Measurements from ENCODE around the gene PEG3.
"Not testable (repeated sequence)": the region's sequence is repeated elsewhere in the genome, so short reads cannot be mapped to it uniquely, and the experiment has no call there.

The PEG3 gene

DNA sequence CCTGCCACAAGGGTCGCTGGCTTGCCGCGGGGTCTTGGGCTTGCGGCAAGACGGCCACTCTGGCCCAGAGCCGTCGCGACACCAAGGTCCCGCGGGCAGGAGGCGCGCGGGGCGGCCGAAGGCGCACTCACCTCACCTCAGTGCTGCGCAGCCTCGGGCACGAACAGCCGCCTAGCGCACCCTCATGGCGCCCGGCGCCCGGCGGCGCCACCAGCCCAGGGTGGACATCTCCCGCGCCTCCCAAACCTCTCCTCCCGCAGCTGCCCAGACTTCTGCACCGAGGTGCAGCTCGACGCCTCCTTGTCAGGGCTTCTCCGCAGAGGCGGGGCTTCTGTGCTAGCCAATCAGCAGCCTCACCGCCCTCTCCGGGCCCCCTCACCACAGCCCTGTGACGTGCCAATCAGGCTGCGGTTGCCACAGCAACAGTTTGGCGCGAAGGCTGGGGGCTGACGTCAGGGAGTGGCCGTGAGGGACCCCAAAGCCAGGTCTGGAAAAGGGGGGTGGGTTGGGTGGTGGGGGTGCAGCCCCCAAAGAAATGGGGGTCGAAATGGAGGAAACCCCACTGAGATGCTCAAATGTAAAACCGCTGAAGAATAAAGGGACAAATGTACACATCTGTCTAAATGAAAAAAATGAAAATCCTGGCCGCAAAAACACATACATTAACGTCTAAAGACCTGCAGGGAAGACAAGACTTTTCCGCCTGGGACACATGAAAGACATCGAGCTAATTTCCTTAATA is at the start of gene PEG3, which contains the start of gene ZIM2:
Gene PEG3, minus strand, starts transcription at position 276 of the 742 bp plus-strand sequence. CDS start 16,071 bp downstream, outside the sequence.
Gene ZIM2, minus strand, starts transcription at position 276 of the 742 bp plus-strand sequence. CDS start 16,449 bp downstream, outside the sequence.
- no peak for DNase-seq

DNA sequence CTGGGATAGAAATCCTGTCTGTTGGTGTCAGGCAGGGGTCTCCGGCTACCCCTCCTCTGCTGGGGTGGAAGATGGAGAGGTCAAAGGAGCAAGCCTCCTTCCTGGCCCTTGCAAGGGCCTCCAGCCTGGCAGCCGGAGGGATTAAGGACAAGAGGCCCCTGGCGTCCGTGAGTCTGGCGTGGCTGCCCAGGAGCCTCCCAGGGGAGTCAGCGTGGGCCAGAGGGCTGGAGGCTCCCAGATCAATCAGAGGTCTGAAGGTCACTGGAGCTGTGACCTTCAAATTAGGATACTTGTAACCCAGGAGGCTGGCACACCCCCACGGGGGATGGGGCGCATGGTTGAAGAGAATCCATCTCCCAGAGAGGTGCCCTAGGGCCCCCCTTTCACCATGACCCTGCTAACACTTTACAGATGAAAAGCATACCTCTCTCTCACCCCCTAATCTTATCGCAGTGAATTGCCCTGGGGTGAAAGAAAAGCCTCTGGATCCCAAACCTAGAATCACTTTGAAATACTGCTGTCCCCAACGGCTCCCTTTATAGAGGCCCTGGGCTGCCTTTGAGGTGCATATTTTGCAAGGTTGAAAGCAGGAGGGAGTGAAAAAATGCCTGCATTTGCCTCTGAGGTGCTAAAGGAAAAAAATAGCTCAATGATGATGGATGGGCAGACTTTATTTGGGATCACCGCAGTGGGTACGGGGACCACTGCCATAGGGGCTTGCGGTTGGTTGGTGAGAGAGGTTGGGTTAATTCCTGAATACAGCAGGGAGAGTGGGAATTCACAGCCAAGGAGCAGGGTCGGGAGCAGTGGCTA is 44.9 kb upstream of the PEG3 start:
- no peak for DNase-seq

DNA sequence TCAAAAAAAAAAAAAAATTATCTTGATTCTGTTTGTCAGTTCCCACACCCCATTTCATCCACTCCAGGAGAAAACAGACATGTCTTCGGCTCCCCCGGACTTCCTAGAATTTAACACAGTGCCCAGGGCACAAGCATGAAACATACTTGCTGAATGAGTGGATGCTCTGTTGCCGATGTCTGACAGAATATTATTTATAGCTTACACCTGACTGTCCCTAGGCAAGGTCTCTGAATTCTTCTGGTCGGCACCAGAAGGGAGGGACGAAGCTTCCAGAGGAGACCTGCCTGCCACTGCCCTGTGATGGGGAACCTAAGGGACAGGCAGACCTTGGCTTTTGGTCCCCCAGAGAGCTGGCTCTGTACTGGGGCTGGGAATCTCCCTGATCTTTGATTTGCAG is 43.9 kb upstream of the PEG3 start:
- DNase-seq: no peak

DNA sequence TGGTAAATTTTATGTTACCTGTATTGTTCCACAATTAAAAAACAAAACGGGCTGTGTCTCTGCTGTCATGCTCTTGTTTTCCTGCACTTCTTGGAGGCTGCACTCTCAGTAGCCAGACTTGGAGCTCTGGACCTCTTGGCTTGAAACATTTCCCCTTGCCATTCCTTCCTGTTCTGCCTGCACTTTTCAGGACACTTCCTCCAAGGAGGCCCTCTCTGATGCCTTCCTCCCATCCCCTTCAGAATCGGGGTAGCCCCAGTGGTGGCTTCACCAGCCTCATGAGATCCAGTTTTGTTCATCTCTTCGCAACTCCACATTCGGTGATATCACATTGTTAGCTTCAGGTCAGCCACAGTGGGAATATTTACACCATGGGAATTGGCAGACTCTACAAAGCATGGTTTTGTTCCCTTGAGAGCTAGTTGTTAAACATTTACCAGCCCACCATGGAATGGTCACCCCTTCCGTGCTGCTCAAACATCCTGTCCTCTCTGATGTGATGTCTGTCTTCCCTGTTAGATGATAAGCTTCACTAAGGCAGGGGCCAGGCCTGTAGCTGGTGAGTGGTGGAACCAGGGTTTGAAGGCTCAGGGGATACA is 40.2 kb upstream of the PEG3 start:
- DNase-seq: no peak

DNA sequence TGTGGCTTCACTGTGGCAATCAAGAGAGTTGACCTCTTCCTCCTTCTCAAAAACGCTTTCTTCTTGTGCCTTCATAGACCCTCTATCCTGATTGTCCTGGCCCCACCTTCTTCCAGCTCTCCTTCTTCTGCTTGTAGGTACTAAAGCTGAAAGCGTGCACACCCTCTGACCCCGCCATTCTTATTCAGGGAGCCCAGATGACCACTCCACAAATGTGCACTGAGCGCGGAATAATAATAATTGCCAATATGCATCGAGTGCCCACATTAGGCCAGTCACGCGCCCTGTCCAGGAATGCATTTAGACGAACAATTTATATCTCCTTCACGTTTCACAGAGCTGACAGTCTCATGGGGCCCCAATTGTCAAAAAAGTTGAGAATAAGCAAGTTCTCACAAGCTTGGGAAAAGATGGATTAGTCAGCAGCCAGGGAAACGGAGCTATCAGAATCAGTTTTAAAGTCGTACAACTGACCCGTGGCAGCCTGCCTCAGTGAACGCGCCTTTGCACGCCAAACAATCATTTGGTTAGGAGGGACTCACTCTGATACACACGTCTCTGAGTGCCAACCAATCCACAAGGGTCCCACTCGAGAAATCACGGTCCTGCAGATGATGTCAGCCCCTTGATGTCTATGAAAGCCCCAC is 36.7 kb upstream of the PEG3 start:
- no peak for DNase-seq

DNA sequence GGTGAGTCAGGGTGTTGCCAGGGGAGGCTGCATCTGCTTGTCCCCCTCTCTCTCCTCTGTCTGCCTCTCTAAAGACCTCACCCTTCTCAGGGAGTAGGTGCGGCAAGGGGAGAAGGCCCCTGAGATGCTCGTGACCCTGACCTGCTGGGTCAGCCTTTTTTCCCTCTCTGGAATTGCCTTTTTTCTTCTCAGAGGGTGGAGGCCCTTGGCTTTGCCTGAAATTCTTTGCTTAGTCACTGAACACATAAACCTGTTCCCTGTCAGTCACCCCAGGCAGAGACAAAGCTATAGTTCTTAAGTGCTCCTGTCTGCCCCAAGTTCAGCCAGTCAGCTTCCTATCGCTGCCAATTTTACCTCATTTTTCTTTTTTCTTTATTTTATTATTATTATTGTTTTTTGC is 35.2 kb upstream of the PEG3 start:
- DNase-seq: no peak

DNA sequence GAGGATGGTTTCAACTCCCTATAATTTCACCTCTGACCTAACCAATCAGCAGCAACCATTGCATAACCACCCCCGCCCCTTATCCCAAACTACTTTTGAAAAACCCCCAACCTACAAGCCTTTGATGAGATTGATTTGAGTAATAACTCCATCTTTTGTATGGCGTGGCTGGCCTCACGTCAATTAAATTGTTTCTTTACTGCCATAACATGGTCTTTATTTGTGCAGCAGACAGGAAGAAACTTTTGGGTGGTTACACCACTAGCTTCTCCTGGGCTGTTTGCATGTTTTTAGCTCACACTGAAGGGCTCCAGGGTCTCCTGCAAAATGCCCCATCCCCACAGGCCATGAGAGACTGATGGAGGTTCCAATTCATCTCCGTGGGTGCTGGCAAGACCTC is 34.0 kb upstream of the PEG3 start:
- DNase-seq: no peak

DNA sequence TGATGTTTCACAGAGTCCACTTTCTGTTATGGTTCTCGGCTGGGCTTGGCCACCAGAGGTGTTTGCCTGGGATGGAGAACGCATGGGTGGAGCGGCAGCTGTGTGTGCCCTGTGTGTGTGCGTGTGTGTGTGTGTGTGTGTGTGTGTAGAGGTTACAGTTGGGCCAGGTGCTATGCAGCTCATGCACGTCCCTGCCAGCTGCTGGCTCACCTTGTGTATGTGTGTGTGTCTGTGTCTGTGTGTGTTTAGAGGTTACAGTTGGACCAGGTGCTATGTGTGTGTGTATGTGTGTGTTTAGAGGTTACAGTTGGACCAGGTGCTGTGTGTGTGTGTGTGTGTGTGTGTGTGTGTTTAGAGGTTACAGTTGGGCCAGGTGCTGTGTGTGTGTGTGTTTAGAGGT is 33.0 kb upstream of the PEG3 start:
- no peak for DNase-seq

DNA sequence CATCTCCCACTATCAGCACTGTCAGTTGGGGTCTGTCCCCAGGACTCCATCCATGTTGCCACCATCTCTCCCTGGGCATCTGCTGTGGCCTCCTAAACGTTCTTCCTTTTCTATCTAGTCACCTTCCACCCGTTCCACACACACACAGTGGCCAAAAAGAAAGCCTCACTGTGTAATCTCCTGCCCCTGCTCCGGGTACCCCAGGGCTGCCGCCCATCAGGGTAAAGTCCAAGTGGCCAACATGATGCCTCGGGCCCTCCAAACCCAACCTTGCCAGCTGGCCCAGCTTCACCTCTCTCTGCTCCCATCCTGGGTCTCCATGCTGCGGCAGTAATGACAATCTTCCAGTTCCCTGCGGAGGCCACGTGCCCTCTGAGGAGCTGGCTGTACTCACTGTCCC is 29.4 kb upstream of the PEG3 start:
- no peak for DNase-seq

DNA sequence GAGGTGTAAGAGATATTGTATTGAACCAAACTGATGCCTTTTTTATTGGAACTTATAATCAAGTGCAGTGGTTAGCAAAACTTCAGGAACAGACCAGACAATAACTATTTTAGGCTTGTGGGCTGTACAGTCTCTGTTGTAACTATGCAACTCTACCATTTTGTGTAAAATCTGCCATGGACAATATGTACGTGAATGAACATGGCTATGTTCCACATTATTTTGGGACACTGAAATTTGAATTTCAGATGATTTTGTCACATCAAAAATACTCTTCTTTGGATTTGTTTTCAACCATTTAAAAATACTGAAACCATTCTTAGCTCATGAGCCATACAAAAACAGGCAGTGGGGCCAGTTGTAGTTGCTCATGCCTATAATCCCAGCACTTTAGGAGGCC is 27.9 kb upstream of the PEG3 start:
- no peak for DNase-seq

DNA sequence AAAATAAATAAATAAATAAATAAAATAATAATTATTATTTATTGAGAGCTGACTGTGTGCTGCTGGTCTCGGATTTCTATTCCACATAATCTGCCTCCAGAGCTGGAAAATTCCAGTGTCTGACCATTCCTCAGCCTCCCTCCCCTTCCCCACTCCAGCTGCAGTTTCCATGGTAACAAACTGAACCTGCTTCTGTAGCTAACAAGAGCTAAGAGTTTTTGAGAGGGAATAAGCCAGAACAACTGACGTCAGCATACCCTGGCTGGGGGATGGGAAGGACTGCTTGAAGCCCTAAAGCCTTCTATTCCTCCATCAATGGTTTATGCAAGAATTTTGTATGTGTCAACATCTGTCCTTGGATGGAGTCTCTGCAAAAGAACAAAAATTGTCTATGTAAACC is 26.0 kb upstream of the PEG3 start:
- DNase-seq: no peak

DNA sequence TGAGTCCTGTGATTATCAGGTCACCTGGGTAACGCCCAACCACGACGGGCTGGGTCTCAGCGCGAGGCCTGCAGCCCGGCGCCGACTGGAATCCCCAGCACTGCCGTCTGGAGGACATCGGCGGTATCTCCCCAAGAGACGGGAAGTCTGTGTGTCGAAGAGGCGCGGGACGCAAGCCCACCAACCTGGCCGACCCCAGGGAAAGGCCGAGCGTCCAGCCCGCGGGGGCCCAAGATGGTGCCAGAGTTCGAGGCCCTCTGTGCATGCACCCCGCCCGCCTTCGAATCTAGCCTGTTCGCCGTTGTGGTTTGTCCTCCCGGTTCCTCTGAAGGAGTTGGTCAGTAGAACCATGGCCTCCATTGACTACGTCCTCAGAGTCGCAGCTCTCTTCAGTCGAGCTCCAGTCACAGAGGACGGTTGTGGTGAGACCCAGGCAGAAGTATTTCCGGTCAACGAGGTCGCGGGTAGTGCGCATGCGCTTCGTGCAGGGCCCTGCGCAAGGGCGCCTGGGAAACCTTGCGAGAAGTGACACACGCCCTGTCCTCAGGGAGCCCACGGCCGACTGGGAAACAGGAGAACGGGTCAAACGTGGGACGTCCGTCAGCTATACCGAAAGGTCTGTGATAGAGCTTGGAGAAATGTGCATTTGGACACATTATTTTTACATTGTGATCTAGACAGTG is 24.1 kb upstream of the PEG3 start:
- DNase-seq: no peak

DNA sequence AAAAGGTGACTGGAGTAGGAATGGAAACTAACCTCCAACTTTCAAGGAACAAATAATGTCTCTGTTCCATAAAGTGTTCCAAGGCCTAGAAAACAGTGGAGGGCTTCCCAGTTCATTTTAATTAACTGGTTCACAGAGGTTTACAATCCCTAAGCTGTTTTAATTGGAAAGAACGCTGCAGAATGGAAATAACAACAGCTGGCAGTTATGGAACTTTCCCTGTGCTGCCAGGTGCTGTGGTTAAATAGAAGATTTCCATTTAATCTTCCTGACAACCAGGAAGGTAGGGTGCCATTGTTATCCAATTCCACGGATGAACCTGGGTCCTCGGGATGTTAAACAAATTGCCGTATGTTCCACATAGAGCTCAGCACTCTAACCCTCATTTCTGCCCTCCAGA is 22.2 kb upstream of the PEG3 start:
- DNase-seq: no peak

DNA sequence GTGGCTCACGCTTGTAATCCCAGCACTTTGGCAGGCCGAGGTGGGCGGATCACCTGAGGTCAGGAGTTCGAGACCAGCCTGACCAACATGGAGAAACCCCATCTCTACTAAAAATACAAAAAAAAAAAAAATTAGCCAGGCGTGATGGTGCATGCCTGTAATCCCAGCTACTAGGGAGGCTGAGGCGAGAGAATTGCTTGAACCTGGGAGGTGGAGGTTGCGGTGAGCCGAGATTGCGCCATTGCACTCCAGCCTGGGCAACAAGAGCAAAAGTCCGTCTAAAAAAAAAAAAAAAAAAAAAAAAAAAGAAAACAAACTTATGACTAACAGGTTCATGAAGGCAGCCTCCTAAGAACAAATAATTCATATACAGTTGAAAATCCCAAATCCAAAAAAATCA is 19.9 kb upstream of the PEG3 start:
- DNase-seq: not testable (repeated sequence)

DNA sequence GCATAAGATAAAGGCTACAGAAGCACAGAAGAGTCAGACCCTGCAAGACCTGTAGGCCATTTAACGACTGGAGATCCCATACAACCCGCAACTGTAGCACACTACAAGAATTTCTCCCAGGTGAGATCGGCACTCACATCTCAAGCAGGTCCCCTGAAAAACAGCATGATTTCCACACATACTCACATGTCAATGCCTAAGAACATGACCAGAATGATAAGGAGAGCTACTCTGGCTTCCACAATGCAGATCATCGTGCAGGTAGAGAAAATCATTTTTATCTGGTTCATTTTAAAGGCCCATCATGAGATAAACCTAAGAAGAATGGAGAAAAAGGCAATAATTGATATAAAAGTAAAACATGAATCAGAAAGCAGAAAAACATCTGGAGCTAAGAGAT is 17.5 kb upstream of the PEG3 start:
- no peak for DNase-seq

DNA sequence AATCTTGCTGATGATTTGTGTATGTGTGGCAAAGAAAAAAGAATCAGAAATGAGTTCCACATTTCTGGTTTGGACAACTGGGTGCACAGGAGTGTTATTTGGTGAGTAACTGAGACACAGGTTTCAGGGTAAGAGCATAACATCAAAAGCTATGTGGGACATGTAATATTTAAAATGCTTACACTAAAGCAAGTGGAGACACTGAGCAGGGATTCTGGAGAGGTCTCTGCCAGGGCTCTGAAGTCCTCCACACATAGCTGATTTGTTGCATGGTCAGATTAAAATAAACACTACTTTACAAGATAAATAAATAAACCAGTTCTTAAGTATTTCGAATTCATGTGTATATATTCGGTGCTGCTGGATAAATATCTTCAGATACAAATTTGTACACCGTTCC is 16.3 kb upstream of the PEG3 start:
- DNase-seq: no peak

DNA sequence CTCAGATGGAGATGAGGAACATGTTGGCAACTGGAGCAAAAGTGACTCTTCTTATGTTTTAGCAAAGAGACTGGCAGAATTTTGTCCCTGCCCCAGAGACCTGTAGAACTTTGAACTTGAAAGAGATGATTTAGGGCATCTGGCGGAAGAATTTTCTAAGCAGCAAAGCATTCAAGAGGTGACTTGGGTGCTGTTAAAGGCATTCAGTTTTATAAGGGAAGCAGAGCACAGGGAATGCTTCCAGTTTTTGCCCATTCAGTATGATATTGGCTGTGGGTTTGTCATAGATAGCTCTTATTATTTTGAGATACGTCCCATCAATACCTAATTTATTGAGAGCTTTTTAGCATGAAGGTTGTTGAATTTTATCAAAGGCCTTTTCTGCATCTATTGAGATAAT is 11.8 kb upstream of the PEG3 start:
- not testable (repeated sequence) for DNase-seq

DNA sequence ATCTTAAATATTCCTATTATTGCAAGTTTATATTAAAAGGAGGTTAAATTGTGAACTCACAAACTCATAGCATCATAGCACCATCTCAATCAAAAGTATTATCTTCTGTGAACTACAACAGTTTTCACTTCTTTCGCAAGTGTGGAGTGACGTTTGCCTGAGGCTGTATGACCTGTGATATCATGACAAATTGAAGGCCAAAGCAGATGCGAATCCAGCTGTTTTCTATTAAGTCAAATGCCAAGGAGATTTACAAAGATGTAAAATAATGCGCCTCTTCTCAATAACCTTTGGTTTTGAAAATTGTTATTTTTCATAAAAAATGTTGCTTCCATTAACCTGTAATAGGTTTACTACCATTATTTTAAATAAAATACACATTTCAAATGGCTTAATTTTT is 7.6 kb upstream of the PEG3 start:
- DNase-seq: no peak

DNA sequence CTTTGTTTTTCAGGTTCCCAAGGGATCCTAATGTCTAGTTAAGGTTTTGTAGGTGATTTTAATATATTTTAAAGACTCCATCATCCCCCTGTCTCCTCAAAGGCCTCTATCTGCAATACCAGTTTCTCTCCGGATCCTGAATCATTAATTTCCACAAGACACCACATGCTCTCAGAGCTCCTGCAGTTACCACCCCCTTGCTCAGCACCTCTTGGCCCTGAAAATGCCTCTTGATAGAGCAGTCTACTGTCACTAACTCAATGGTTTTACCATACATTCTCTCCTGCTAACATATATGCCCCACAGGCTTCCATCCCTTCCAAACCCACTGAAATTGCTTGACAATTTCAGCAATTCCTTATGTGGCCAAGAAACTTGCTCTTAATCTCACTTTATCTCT is 1.9 kb upstream of the PEG3 start:
- no peak for DNase-seq

DNA sequence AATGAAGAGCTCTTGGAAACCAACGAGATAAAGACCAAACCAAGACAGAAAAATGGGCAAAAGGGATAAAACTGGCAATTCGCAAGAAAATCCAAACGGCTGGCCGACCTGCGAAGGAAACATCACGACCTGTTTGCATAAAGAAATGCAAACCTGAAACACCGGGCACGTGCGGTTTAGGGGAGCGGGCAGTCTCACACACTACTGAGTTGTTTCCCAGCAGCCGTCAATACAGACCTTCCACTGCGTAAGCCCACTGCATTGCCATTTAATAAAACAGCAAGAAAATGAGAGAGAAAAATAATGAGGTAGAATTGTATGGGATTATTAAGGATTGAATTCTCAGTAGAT is 642 bp upstream of the PEG3 start:
- DNase-seq: no peak

DNA sequence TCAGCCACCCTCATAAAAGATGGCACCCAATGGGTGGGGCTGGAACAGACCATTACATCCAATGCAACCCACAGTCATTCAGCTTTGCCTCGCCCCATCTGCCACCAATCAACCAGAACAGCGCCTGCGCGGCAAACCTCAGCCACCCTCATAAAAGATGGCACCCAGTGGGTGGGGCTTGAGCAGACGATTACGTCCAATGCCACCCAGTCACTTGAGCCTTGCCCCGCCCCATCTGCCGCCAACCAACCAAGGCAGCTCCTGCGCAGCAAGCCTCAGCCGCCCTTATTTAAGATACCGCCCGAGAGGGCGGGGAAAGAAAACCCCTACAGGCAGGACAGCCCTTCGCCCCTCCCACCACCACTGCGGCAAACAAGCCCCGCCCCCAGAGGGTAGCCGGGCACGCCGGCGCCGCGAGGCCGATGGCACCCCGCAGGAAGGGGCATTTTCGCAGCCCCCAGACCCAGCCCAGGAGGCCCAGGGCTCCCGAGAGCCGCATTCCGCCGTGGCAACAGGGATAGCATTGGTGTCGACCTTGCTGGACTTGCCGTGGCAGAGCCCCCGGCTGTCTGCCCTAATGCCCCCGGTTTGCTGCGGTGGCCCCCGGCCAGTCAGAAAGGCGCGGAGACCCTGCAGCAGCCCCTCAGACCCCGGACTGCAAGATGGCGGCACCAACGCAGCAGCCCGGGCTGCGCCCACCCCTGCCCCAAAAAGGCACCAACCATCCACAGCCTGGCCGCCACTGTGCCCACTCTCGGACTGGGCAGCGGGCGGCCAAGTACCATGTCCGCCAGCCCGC is 675 bp downstream of the PEG3 start:
- peak; percentile 13 for DNase-seq

Measured in CD4-positive, alpha-beta T cell treated with Interleukin-12 subunit alpha and Interleukin-12 subunit beta, for 1 hour (primary cell).